K562 (cell line): ENCODE data around the gene SUPT3H. TPM values are rescaled to one million over a fixed set of nuclear protein-coding genes. Genes with fewer than 3 reads are reported as not detected.
A peak's percentile ranks its signal among the peaks of the same experiment; 100 is the strongest.

Source experiments
- ATAC-seq: fragments of 200-7000 bp; cut with Tn5 transposase; 3 replicates; pipeline ENCODE4 v1.9.1; 2020; ENCODE audit warnings: moderate library complexity
- BruUV-seq: library from RNA; stranded (reverse); fragments of 400-500 nt; replicated peaks from 2 replicates; lab custom pipeline; 2021; lab: Mats Ljungman, UMichigan
- CTCF ChIA-PET: fragments of 300-600 bp; formaldehyde crosslinking; extraction: SDS; loops from one replicate; lab custom pipeline; 2021; ENCODE audit warnings: low intra/inter-chr PET ratio; lab: Yijun Ruan, JAX
- POLR2A ChIA-PET: fragments of 300-600, 350-650 bp; sonication (Branson Sonifier 250); formaldehyde crosslinking; extraction: SDS; loops from one replicate; lab custom pipeline; 2021; ENCODE audit warnings: antibody characterized with exemption, inconsistent platforms; lab: Yijun Ruan, JAX
- DNase-seq, 4 experiments: peaks; one replicate each; pipeline versions ENCODE4 v3.0.0 to v3.0.0-alpha.2; 2011 to 2018; ENCODE audit warnings: low spot score in 3 of 4, mixed read lengths in 3 of 4; ENCODE audit errors: extremely low read depth in 1 of 4
- FAIRE-seq: peaks from 2 replicates; lab custom pipeline; 2011; peaks lifted over from hg19 to GRCh38; lab: Jason Lieb, UNC
- H2AFZ ChIP-seq: 2 replicates; pipeline ENCODE4 v1.6.0; 2011; ENCODE audit warnings: low read depth, low read length, control low read depth, inconsistent platforms
- H3K27ac ChIP-seq: fragments of 200-600 bp; 3 replicates; pipeline ENCODE4 v1.8.0; 2011; ENCODE audit warnings: low read depth, mild to moderate bottlenecking, control low read depth, inconsistent platforms, low read length, moderate library complexity, mixed read lengths; ENCODE audit errors: extremely low read depth
- H3K27me3 ChIP-seq, 2 experiments: fragments of 300-600 bp in 1 of 2; 2 replicates in 1 of 2; 3 replicates in 1 of 2; pipeline versions ENCODE4 v1.6.0 to v1.8.0; 2011; ENCODE audit warnings: inconsistent platforms in 2 of 2, low read length in 2 of 2, mild to moderate bottlenecking in 1 of 2, mixed read lengths in 1 of 2, moderate library complexity in 1 of 2; ENCODE audit not compliant: control insufficient read depth in 2 of 2, insufficient read depth in 2 of 2
- H3K36me3 ChIP-seq: fragments of 300-600 bp; 3 replicates; pipeline ENCODE4 v1.8.0; 2011; ENCODE audit warnings: mild to moderate bottlenecking, low read length, inconsistent platforms; ENCODE audit not compliant: control insufficient read depth, insufficient read depth
- H3K4me1 ChIP-seq, 2 experiments: fragments of 200-600 bp in 1 of 2; replicated peaks in 1 of 2; 2 replicates in 1 of 2; 3 replicates in 1 of 2; pipeline versions ENCODE4 v1.5.1 to v1.8.0; 2011; ENCODE audit warnings: inconsistent platforms in 2 of 2, low read length in 2 of 2, mild to moderate bottlenecking in 1 of 2, mixed read lengths in 1 of 2, moderate library complexity in 1 of 2; ENCODE audit not compliant: control insufficient read depth in 2 of 2, insufficient read depth in 2 of 2
- H3K4me2 ChIP-seq: 2 replicates; pipeline ENCODE4 v1.6.1; 2011; ENCODE audit warnings: low read length, control low read depth, inconsistent platforms, mixed read lengths; ENCODE audit not compliant: insufficient read depth
- H3K4me3 ChIP-seq: fragments of 200-600 bp; sonication (generic), shearing (Covaris generic); 2 replicates; pipeline ENCODE4 v1.5.1; 2016; ENCODE audit warnings: control low read depth, inconsistent platforms
- H3K79me2 ChIP-seq: fragments of 200-600 bp; 3 replicates; pipeline ENCODE4 v1.8.0; 2011; ENCODE audit warnings: low read length, inconsistent platforms; ENCODE audit not compliant: control insufficient read depth, insufficient read depth
- H3K9ac ChIP-seq, 2 experiments: 2 replicates each; pipeline versions ENCODE4 v1.6.0 to v1.6.1; 2011; ENCODE audit warnings: low read depth in 2 of 2, low read length in 2 of 2, control low read depth in 1 of 2, inconsistent platforms in 1 of 2, mild to moderate bottlenecking in 1 of 2, mixed read lengths in 1 of 2; ENCODE audit not compliant: insufficient read depth in 1 of 2
- H3K9me1 ChIP-seq: one replicate; pipeline ENCODE4 v1.6.0; 2011; ENCODE audit warnings: inconsistent platforms, mild to moderate bottlenecking, low read length, moderate library complexity; ENCODE audit not compliant: control insufficient read depth, insufficient read depth
- H3K9me3 ChIP-seq: replicated peaks from 2 replicates; pipeline ENCODE4 v1.5.1; 2011; ENCODE audit warnings: low read depth, low read length, inconsistent platforms; ENCODE audit not compliant: control insufficient read depth, insufficient read depth
- H4K20me1 ChIP-seq: replicated peaks from 2 replicates; pipeline ENCODE4 v1.6.1; 2011; ENCODE audit warnings: low read length, inconsistent platforms, mixed read lengths; ENCODE audit not compliant: control insufficient read depth, insufficient read depth
- CBFB ChIP-seq: sonication (generic); formaldehyde crosslinking; IDR thresholded peaks from 2 replicates; pipeline ENCODE4 v1.4.0; 2020; ENCODE audit warnings: mild to moderate bottlenecking, missing genetic modification reagents
- CHD2 ChIP-seq: IDR thresholded peaks from 2 replicates; pipeline ENCODE4 v1.6.1; 2011; ENCODE audit warnings: low read depth, low read length
- KDM1A ChIP-seq, 2 experiments: fragments of 450-650 bp; IDR thresholded peaks; 2 replicates each; pipeline ENCODE4 v1.6.1; 2016; ENCODE audit warnings: mild to moderate bottlenecking in 2 of 2
- KLF16 ChIP-seq: IDR thresholded peaks from 2 replicates; pipeline ENCODE4 v1.6.1; 2016; ENCODE audit warnings: antibody characterized with exemption
- POLR3A ChIP-seq: IDR thresholded peaks from 2 replicates; pipeline ENCODE4 v1.6.1; 2011; ENCODE audit warnings: borderline replicate concordance, mild to moderate bottlenecking, moderate library complexity; ENCODE audit not compliant: insufficient read length, insufficient read depth; ENCODE audit errors: extremely low read depth
- SMARCE1 ChIP-seq: fragments of 450-650 bp; IDR thresholded peaks from 2 replicates; pipeline ENCODE4 v1.7.1; 2016; ENCODE audit warnings: mild to moderate bottlenecking
- SOX6 ChIP-seq: fragments of 450-650 bp; IDR thresholded peaks from 2 replicates; pipeline ENCODE4 v1.6.1; 2014; ENCODE audit warnings: mild to moderate bottlenecking
- TAL1 ChIP-seq: fragments of 450-650 bp; IDR thresholded peaks from 2 replicates; pipeline ENCODE4 v1.6.1; 2016; ENCODE audit warnings: mild to moderate bottlenecking
- TCF3 ChIP-seq: sonication (generic); formaldehyde crosslinking; IDR thresholded peaks from 2 replicates; pipeline ENCODE4 v1.4.0; 2020; ENCODE audit warnings: mild to moderate bottlenecking, missing genetic modification reagents
- ZBTB49 ChIP-seq: sonication (generic); formaldehyde crosslinking; IDR thresholded peaks from 2 replicates; pipeline ENCODE4 v1.8.0; 2022; ENCODE audit warnings: missing genetic modification reagents, mild to moderate bottlenecking, borderline replicate concordance
- ZNF512 ChIP-seq: IDR thresholded peaks from 2 replicates; pipeline ENCODE4 v1.6.1; 2016; ENCODE audit warnings: missing genetic modification characterization, missing compliant biosample characterization
- ZNF518B ChIP-seq: fragments of 250-450 bp; sonication (Bioruptor Pico); IDR thresholded peaks from 2 replicates; pipeline ENCODE4 v1.5.0; 2021; ENCODE audit warnings: mild to moderate bottlenecking, moderate library complexity
- WGBS: fragments of 100-300 bp; shearing (Covaris generic); methylation state at CpG from one replicate; pipeline ENCODE4 v1.1.6; 2016; ENCODE audit warnings: low coverage, mixed read lengths; ENCODE audit not compliant: insufficient coverage; ENCODE audit errors: missing lambda C conversion rate; 5-methylcytosine and 5-hydroxymethylcytosine counted together
- in situ Hi-C: fragments of 300-500 bp; cut with MboI; formaldehyde crosslinking; loops from 4 replicates; pipeline ENCODE4 v1.15.0; 2018; ENCODE audit warnings: inconsistent platforms, mixed read lengths
- intact Hi-C: fragments of 100-400 bp; cut with micrococcal nuclease; formaldehyde crosslinking; loops from 2 replicates; pipeline ENCODE4 v1.14.2; 2022
- polyA plus RNA-seq, 8 experiments: library from polyadenylated mRNA; depleted of rRNA in 4 of 8; stranded (reverse) in 5 of 8; unstranded in 3 of 8; fragments of >200 nt; fragmentation: Nextera tagmentation in 2 of 8; fragmentation: Illumina TruSeq in 1 of 8; extraction: Ambion mirVana in 2 of 8; extraction: Trizol in 1 of 8; gene quantifications; 2 replicates each; pipeline versions ENCODE4 v1.2.1 to v1.2.3, GENCODE V29; 2011 to 2014; ENCODE audit warnings: inconsistent platforms in 1 of 8, missing spikeins in 1 of 8
- total RNA-seq, 7 experiments: library from RNA; depleted of rRNA in 6 of 7; stranded (reverse); fragments of >200 nt in 6 of 7; fragmentation: Illumina TruSeq in 2 of 7; extraction: Trizol in 2 of 7; gene quantifications; 2 replicates each; pipeline versions ENCODE4 v1.2.1 to v1.2.3, GENCODE V29; 2011 to 2021; ENCODE audit warnings: low replicate concordance in 1 of 7
- TF ChIP-seq, protein P1 (sequence below): fragments of 450-650 bp; IDR thresholded peaks from 2 replicates; pipeline ENCODE4 v1.6.1; 2016; ENCODE audit warnings: low read depth, mild to moderate bottlenecking, moderate library complexity
- TF ChIP-seq, protein P2 (sequence below): sonication (generic); IDR thresholded peaks from 2 replicates; pipeline ENCODE4 v1.6.1; 2016

Gene SUPT3H
- total and polyA plus RNA-seq, 9 of the 15 experiments (the other 6 are each of a cell fraction or from before 2014, with no cell fraction given), result 7.2 to 16.3 (median 11.9) TPM

GRCh38 chr6:45369870-45370269 lies 7.9 kb downstream of the SUPT3H start:
- H3K79me2 ChIP-seq, result no peaks in the 10 kb centered on the region; the same call in 2 of the 3 replicates
- no peak overlapping the region for H2AFZ ChIP-seq
- no peak overlapping the region for H3K4me2 ChIP-seq
- H3K4me1 ChIP-seq, result no peaks in the 10 kb centered on the region
- no peak for FAIRE-seq
- no peaks in the 10 kb centered on the region for H3K9me1 ChIP-seq
- H3K4me3 ChIP-seq, result no peak overlapping the region
- H3K9me3 ChIP-seq, result no peaks in the 10 kb centered on the region
- in situ Hi-C loops (no loop called here), intact Hi-C loops (loop anchor here (10.0 kb wide), 1 partner anchor 185 kb away; no protein-coding TSS in a partner anchor)
- no TSS peak for BruUV-seq
- H4K20me1 ChIP-seq, result no peaks in the 10 kb centered on the region
- POLR2A ChIA-PET, result no interaction called here
- 44% methylated on average over 1 of the region's 1 CpG for WGBS
- H3K36me3 ChIP-seq, result no peaks in the 10 kb centered on the region
- CTCF ChIA-PET, result no interaction called here
- no peak for DNase-seq
- H3K27ac ChIP-seq, result no peak overlapping the region
- peak; percentile 57 for ATAC-seq
- H3K27me3 ChIP-seq, result no peaks in the 10 kb centered on the region
- no peak overlapping the region for H3K9ac ChIP-seq
- TF ChIP-seq, protein P1, sequence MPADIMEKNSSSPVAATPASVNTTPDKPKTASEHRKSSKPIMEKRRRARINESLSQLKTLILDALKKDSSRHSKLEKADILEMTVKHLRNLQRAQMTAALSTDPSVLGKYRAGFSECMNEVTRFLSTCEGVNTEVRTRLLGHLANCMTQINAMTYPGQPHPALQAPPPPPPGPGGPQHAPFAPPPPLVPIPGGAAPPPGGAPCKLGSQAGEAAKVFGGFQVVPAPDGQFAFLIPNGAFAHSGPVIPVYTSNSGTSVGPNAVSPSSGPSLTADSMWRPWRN, result peak; percentile 63; the same call in 1 of the 2 replicates
- TF ChIP-seq, protein P2, sequence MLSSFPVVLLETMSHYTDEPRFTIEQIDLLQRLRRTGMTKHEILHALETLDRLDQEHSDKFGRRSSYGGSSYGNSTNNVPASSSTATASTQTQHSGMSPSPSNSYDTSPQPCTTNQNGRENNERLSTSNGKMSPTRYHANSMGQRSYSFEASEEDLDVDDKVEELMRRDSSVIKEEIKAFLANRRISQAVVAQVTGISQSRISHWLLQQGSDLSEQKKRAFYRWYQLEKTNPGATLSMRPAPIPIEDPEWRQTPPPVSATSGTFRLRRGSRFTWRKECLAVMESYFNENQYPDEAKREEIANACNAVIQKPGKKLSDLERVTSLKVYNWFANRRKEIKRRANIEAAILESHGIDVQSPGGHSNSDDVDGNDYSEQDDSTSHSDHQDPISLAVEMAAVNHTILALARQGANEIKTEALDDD, result peak; percentile 64
- TF ChIP-seq POLR3A, result no peak
- TF ChIP-seq KDM1A (IDR thresholded peaks at IDR 0.05), result peak; percentile 58 to 63; a peak in 3 of 4 replicates
- TF ChIP-seq SMARCE1, result peak; percentile 55; the same call in 1 of the 2 replicates
- peak; percentile 13; the same call in 1 of the 2 replicates for TF ChIP-seq TAL1
- no peak for TF ChIP-seq ZNF512 (tag)
- peak; percentile 27; the same call in 1 of the 2 replicates for TF ChIP-seq SOX6
- TF ChIP-seq CHD2, result no peak
- TF ChIP-seq ZNF518B (CRISPR knock-in tag), result no peak
- peak; percentile 30 for TF ChIP-seq TCF3 (CRISPR knock-in tag)
- no peak for TF ChIP-seq ZBTB49 (CRISPR knock-in tag)
- TF ChIP-seq CBFB (CRISPR knock-in tag), result no peak
- TF ChIP-seq KLF16, result 0 out of 2 replicates have a peak, but pooled peaks have one; percentile 16
